Hepatocyte (in vitro differentiated cells): Measurements from ENCODE around the gene CCDC196.

Experiments used
- EZH2 ChIP-seq: fragments of 200-600 bp; sonication (generic); IDR thresholded peaks from 2 replicates; pipeline ENCODE4 v1.6.1; 2016; ENCODE audit warnings: antibody characterized with exemption, mild to moderate bottlenecking, borderline replicate concordance
- EZH2phosphoT487 ChIP-seq: fragments of 200-600 bp; sonication (generic); IDR thresholded peaks from one replicate; pipeline ENCODE4 v1.6.1; 2018; ENCODE audit warnings: antibody characterized with exemption, mild to moderate bottlenecking, low read depth, moderate library complexity; ENCODE audit not compliant: unreplicated experiment, severe bottlenecking
- TF ChIP-seq, protein P1 (sequence below): fragments of 200-600 bp; sonication (generic); IDR thresholded peaks from 2 replicates; pipeline ENCODE4 v1.5.1; 2016; ENCODE audit warnings: antibody characterized with exemption, mild to moderate bottlenecking; ENCODE audit not compliant: poor library complexity

DNA sequence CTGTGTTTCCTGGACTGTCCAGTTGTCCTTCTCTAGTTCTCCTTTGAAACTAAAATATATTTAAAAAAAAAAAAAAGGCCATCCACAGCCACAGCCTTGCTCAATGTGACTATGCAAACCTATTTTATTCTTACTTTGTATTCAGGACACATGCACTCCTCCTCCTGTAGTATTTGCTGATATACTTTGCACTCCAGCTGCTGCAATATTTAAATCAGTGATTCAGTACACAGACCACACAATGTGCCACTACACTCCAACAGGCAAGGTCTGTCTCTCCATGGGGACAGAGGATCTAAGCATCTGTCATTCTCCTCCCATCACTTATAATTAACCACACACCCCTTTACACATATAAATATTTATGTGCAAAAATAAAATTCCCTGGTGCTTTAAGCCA lies 40.2 kb upstream of the CCDC196 start:
- TF ChIP-seq, protein P1, sequence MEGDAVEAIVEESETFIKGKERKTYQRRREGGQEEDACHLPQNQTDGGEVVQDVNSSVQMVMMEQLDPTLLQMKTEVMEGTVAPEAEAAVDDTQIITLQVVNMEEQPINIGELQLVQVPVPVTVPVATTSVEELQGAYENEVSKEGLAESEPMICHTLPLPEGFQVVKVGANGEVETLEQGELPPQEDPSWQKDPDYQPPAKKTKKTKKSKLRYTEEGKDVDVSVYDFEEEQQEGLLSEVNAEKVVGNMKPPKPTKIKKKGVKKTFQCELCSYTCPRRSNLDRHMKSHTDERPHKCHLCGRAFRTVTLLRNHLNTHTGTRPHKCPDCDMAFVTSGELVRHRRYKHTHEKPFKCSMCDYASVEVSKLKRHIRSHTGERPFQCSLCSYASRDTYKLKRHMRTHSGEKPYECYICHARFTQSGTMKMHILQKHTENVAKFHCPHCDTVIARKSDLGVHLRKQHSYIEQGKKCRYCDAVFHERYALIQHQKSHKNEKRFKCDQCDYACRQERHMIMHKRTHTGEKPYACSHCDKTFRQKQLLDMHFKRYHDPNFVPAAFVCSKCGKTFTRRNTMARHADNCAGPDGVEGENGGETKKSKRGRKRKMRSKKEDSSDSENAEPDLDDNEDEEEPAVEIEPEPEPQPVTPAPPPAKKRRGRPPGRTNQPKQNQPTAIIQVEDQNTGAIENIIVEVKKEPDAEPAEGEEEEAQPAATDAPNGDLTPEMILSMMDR = no peak
- TF ChIP-seq EZH2 (no peak), EZH2phosphoT487 (no peak)
